ENCODE data around the gene COX7B2.

- TF ChIP-seq, protein P1, sequence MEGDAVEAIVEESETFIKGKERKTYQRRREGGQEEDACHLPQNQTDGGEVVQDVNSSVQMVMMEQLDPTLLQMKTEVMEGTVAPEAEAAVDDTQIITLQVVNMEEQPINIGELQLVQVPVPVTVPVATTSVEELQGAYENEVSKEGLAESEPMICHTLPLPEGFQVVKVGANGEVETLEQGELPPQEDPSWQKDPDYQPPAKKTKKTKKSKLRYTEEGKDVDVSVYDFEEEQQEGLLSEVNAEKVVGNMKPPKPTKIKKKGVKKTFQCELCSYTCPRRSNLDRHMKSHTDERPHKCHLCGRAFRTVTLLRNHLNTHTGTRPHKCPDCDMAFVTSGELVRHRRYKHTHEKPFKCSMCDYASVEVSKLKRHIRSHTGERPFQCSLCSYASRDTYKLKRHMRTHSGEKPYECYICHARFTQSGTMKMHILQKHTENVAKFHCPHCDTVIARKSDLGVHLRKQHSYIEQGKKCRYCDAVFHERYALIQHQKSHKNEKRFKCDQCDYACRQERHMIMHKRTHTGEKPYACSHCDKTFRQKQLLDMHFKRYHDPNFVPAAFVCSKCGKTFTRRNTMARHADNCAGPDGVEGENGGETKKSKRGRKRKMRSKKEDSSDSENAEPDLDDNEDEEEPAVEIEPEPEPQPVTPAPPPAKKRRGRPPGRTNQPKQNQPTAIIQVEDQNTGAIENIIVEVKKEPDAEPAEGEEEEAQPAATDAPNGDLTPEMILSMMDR (IDR thresholded peaks at IDR 0.05), result no peak
- TF ChIP-seq POLR2A (IDR thresholded peaks at IDR 0.05) (no peak), EP300 (IDR thresholded peaks at IDR 0.05) (no peak), POLR2AphosphoS5 (IDR thresholded peaks at IDR 0.05) (no peak)
Measured at GRCh38 chr4:46946919-46947536, 38.0 kb upstream of the COX7B2 start.
